Calu3 (cell line): ENCODE results near the gene TTBK2. TPM values are rescaled to one million over a fixed set of nuclear protein-coding genes. Genes with fewer than 3 reads are reported as not detected.

Experiments used
- BruUV-seq: library from RNA; stranded (reverse); fragments of 400-500 nt; replicated peaks from 2 replicates; lab custom pipeline; 2021; lab: Mats Ljungman, UMichigan
- CTCF ChIA-PET: fragments of 300-600 bp; sonication (Branson Sonifier 250); formaldehyde crosslinking; loops from one replicate; lab custom pipeline; 2022; ENCODE audit warnings: antibody characterized with exemption; lab: Charles Lee
- DNase-seq: peaks from one replicate; pipeline ENCODE4 v3.0.0; 2022
- H3K27ac Mint-ChIP-seq: one replicate; pipeline ENCODE4 v1.8.0; 2022; ENCODE audit warnings: mixed read lengths; ENCODE audit not compliant: unreplicated experiment
- H3K27me3 Mint-ChIP-seq: one replicate; pipeline ENCODE4 v1.8.0; 2022; ENCODE audit warnings: mixed read lengths; ENCODE audit not compliant: unreplicated experiment
- H3K36me3 Mint-ChIP-seq: one replicate; pipeline ENCODE4 v1.8.0; 2022; ENCODE audit warnings: mild to moderate bottlenecking, moderate library complexity, mixed read lengths; ENCODE audit not compliant: insufficient read depth, unreplicated experiment
- H3K4me1 Mint-ChIP-seq: one replicate; pipeline ENCODE4 v1.8.0; 2022; ENCODE audit warnings: mild to moderate bottlenecking, low read depth, mixed read lengths; ENCODE audit not compliant: unreplicated experiment
- H3K4me3 Mint-ChIP-seq: one replicate; pipeline ENCODE4 v1.8.0; 2022; ENCODE audit warnings: mild to moderate bottlenecking, low read depth, moderate library complexity, mixed read lengths; ENCODE audit not compliant: unreplicated experiment
- H3K9me3 Mint-ChIP-seq: one replicate; pipeline ENCODE4 v1.8.0; 2022; ENCODE audit warnings: low read depth, mixed read lengths; ENCODE audit not compliant: unreplicated experiment
- CTCF ChIP-seq: fragments of 200-600 bp; IDR thresholded peaks from one replicate; pipeline ENCODE4 v1.8.0; 2022; ENCODE audit warnings: antibody characterized with exemption; ENCODE audit not compliant: unreplicated experiment
- intact Hi-C: fragments of 100-400 bp; cut with micrococcal nuclease; formaldehyde crosslinking; loops from one replicate; pipeline ENCODE4 v1.10.0; 2022; ENCODE audit not compliant: unreplicated experiment
- total RNA-seq: library from RNA; stranded (reverse); gene quantifications from 2 replicates; pipeline ENCODE4 v1.2.3, GENCODE V29; 2022

Gene TTBK2
- total RNA-seq, 1 experiment from 2014 or later: 5.3 TPM

- intact Hi-C loops: no loop called here
- Mint-ChIP-seq H3K27ac (no peak overlapping the region), H3K36me3 (no peaks in the 10 kb centered on the region), H3K27me3 (no peaks in the 10 kb centered on the region), H3K4me1 (no peaks in the 10 kb centered on the region), H3K4me3 (no peak overlapping the region), H3K9me3 (no peaks in the 10 kb centered on the region)
- CTCF ChIA-PET: no interaction called here
- no peak for TF ChIP-seq CTCF
- no peak for DNase-seq
- no TSS peak for BruUV-seq
Measured at GRCh38 chr15:42876224-42876623, 44.4 kb downstream of the TTBK2 start.

GRCh38 chr15:42868683-42869082, 51.9 kb downstream of the TTBK2 start:
- DNase-seq: no peak
- no peak for TF ChIP-seq CTCF
- no TSS peak for BruUV-seq
- Mint-ChIP-seq H3K9me3 (no peaks in the 10 kb centered on the region), H3K27ac (no peak overlapping the region), H3K36me3 (no peaks in the 10 kb centered on the region), H3K4me3 (no peak overlapping the region), H3K4me1 (no peaks in the 10 kb centered on the region), H3K27me3 (no peaks in the 10 kb centered on the region)
- intact Hi-C loops: no loop called here
- CTCF ChIA-PET: no interaction called here

- CTCF ChIA-PET: no interaction called here
- TF ChIP-seq CTCF: no peak
- H3K4me1 Mint-ChIP-seq: peaks cover 11% of the 10 kb centered on the region
- no peak for DNase-seq
- H3K27me3 Mint-ChIP-seq: no peaks in the 10 kb centered on the region
- no peak overlapping the region for H3K4me3 Mint-ChIP-seq
- H3K36me3 Mint-ChIP-seq: no peaks in the 10 kb centered on the region
- H3K9me3 Mint-ChIP-seq: no peaks in the 10 kb centered on the region
- intact Hi-C loops: no loop called here
- BruUV-seq: no TSS peak
- no peak overlapping the region for H3K27ac Mint-ChIP-seq
Measured at GRCh38 chr15:42863572-42864239, 56.9 kb downstream of the TTBK2 start.

GRCh38 chr15:42858999-42859789, 61.4 kb downstream of the TTBK2 start:
- Mint-ChIP-seq H3K4me3 (no peak overlapping the region), H3K36me3 (no peaks in the 10 kb centered on the region), H3K27ac (no peak overlapping the region), H3K9me3 (no peaks in the 10 kb centered on the region), H3K4me1 (peaks cover 11% of the 10 kb centered on the region), H3K27me3 (no peaks in the 10 kb centered on the region)
- intact Hi-C loops: no loop called here
- no peak for TF ChIP-seq CTCF
- no peak for DNase-seq
- CTCF ChIA-PET: no interaction called here
- BruUV-seq: no TSS peak
